COR-L47 (cell line): Measurements from ENCODE around the gene SLC37A2.
A peak's percentile ranks its signal among the peaks of the same experiment; 100 is the strongest.

Source experiments
- DNase-seq: peaks from one replicate; lab custom pipeline; 2025; lab: John Stamatoyannopoulos, UW

The SLC37A2 gene

DNA sequence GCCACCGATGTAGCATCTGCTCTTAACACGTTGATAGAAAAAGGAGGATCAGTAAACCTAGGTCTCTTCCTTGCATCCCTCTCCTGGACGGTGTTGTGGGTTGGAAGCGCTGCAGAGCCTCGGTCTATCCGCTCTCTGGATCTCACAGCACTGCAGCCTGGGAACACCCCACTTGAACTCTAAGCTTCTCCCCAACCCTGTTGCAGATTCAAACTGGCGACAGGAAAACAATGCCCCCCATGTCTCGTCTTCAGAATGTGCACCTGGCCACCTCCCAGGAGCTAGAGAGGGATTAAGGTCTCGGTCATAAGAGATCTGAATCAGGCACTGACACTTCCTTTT is 47.9 kb downstream of the SLC37A2 start:
- DNase-seq: no peak

DNA sequence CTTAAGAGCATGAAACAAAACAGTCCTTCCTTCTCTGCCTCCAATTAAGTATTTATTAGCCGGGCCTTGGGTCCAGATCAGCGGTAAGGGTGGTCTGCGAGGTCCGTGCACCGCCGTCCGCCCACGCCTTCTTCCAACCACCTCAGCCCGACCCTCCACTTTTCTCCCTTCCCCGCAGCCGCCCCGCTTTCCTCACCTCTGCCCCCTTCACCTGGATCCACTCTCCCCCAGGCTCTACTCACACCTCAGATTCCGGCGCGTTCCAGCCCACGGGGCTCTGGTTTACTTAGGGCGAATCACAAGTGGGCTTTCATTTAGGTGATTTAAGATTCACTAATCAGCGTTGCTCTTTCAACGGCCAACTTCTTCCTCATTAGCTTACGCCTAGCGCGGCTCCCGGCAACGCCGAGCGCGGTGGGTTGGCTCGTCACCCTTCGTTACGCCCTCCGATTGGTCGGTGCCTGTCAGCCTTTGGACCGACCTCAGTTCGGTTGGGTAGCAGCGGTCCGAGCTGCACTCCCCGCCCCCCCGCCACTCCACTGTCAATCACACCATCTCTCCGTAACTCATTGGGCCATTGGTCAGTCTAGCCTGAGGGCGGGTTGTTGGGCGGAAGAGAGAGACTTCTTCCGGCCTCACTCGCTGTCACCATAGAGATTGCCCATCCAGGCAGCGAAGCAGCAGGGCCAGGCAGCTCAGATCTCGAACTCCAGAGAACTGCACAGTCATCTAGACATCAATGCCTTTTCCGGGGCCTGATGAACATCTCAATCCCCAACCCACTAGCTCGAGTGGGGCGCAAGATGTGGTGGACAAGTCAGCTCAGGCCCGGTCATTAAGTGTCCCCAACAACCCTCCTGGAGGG is 48.5 kb downstream of the SLC37A2 start, which contains the start of gene TMEM218:
Gene TMEM218 (minus strand): TSS at position 284 of the 865 bp plus-strand sequence. CDS start 9,385 bp downstream, outside the sequence.
- DNase-seq: peak; percentile 98

DNA sequence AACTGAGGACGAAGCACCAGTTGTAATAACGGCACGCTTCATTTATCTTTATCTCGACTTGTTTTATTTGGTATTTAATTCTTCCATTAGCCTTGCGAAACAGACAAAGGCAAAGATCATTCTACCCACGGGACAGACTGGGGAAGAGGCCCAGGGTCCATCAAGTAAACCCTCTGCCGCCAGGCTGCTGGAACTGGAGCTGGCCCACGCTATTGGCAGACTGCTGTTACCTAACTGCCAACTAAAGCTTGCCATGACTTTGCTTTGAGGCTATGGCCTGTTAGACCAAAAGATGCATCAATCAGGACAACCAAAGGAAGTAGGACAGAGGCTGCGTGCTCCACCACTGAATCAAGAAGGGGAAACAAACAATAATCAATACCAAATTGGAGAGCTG is 49.1 kb downstream of the SLC37A2 start:
- no peak for DNase-seq

DNA sequence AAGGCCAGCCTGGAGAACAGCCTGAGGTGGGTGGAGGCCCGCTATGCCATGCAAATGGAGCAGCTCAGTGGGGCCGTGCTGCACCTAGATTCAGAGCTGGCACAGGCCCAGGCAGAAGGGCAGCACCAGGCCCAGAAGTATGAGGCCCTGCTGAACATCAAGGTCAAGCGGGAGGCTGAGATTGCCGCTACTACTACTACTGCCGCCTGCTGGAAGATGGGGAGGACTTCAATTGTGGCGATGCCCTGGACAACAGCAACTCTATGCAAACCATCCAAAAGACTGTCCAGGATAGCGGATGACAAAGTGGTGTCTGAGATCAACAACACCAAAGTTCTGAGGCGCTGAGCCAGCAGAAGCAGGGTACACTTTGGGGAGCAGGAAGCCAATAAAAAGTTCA is 51.4 kb downstream of the SLC37A2 start:
- no peak for DNase-seq

DNA sequence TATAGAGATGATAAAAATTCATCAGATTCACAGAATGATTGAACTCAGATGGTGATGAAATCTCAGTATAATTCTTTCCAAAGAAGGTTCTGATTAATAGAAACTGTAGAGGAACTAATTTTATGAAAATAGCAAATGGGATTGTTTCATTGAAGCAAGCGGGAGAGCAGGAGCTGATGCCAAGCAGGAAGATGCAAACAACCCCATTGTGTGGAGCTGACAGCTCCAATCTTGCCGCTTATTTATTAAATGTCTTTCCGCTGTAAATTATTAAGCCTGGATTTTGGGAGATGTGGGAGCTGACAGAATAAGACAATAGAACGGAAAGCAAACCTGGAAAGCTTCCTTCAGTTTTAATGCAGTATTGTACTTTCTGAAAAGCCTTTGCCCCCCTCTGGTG is 54.3 kb downstream of the SLC37A2 start:
- DNase-seq: no peak

DNA sequence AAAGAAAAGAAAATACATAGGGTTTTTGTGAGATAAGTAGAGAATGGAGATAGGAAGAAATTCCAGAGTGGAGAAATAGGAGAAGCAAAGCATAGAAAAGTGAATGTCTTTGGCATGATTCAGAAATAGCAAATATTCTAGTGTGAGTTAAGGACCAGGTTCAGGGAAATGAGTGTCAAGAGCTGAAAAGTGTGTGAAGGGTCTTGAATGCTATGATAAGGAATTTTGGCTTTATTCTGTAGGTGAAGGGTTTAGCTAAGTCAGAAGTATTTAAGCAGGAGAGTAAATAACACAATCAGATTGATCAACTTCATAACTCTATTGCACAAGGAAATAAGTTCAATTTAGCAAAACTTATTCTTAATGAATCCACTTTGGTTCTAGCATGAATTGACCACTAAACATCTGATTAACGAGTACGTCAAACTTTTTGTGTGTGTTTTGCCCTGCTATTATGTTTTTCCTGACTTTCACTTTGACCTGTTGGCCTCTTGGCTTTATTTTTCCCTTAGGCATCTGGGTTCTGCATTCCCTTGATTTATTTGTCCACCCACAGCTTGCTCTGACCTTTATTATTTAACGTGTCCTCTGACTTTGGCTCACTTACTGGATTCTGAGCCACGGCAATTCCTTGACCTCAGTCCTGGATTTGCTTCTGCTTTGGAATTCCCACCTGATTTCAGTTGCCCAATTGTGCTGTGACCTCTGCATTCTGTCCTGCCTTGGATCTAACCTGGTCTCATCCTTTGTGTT is 60.3 kb downstream of the SLC37A2 start:
- DNase-seq: no peak

DNA sequence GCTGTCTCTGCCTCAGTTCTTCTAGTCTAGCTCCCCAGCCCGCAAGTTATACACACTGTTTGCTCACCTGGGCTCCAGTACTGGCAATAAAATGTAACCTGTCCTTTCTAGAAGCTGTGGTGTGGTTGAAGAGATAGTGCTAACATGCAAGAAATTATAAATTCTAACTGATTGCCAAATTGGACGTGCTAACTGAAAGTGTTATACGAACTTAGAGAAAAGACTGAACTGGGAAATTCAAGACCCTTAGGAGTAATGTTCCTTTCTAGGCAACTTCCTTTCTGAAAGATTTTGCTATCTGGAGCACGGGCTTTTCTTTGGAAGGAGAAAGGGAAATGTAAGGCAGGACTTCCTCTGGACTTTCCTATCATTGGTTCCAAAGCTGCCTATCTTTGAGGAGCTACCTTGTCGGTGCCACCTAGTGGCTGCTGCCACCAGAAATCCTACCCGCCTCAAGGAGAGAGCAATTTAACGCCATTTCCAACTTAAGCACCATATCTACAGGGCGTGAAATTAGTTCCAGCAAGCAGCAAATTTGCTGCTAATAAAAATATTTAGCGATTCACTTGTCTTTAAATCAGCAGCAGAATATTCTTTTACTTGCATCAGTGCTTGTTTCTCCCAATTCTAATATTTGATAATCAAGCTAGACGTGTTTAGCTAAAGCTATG is 61.0 kb downstream of the SLC37A2 start:
- DNase-seq: peak; percentile 67

DNA sequence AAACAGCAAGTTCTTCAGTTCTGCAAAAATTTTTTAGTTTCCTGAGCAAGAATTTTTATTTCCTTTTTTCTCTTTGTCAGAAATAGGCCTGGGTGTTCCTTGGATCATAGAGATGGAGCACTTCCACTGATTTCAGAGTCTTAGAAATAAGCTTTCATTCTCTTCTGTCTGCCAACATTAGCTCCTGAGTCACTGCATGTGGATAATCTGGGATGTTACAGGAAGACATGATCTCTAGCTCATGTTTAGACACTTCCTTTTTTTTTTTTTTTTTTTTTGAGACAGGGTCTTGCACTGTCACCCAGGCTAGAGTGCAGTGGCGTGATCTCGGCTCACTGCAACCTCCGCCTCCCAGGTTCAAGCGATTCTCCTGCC is 61.5 kb downstream of the SLC37A2 start:
- DNase-seq: no peak

DNA sequence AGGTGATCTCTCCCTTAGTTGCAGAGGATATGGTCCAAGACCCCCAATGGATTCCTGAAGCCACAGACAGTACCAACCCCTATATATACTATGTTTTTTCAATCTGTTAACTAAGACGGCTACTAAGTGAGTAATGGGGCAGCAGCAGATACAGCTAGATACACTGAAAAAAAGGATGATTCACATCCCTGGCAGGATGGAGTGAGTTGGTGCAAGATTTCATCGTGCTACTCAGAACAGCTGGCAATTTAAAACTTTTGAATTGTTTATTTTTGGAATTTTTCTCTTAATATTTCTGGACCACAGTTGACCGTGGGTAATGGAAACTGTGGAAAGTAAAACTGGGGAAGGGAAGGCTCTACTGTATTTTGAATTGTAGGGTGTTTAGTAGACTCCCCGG is 65.3 kb downstream of the SLC37A2 start:
- DNase-seq: no peak

DNA sequence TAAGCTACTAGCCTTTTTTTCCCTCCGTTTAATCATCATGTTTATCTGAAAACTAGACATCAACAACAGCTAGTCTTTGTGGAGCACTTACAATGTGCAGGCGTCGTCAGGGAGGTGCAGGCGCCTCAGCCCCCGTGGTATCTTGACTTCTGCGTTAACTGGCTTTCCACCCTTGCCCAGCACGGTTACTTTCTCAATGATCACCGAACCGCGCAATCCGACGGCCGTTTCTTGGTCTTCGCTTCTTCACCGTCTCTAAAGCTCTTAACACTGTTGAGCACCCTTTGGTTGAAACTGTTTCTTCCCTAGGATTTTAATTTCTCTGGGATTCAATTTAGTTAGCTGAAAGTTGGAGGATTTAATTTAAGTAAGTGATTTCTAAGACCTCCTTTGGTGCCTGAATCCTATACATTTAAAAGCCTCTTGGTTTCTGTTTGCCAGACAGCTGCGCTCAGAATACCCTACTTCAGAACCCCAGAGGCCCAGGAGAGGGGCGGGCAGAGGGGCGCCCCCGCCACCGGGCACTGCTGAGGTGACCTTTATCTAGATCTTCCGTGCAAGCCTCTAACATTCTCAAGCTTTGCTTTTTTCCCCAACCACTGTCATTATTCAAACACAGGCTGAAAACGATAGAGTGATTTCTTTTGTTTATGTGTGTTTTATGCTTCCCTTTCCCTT is 66.3 kb downstream of the SLC37A2 start:
- no peak for DNase-seq

DNA sequence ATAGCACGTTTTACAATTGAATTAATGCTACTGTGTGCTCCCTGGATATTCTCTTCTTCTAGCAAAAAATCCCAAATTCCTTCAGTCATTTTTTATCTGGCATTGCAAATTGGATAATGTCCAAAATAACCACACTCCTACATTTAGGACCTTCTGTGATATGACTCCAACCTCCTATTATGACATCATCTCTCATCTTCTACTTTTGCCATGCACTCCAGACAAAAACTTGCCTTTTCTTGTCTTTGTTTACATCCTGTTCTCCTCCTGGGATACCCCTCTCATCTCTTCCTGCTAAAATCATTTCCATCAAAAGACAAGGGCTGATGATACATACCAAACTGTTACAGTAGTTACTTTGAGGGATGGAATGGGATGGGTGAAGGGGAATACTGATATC is 69.0 kb downstream of the SLC37A2 start:
- DNase-seq: no peak

DNA sequence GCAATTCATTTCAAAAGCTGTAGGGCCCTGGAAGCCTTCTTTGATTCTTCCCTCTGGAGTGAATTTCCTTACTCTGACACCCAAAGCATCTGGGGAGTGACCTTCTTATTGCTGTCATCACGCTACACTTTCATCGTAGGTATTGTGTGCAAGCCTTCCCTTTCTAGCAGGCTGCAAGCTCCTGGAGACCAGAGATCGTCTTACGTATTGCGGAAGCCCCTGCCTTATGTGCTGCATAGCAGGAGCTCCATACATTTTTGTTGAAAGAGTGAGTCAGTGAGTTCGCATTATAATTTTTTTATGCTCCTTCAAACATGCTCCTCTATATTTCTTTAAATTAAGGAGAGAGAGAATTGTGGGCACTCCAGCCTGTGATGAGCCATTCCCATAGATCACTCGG is 69.5 kb downstream of the SLC37A2 start:
- DNase-seq: no peak

DNA sequence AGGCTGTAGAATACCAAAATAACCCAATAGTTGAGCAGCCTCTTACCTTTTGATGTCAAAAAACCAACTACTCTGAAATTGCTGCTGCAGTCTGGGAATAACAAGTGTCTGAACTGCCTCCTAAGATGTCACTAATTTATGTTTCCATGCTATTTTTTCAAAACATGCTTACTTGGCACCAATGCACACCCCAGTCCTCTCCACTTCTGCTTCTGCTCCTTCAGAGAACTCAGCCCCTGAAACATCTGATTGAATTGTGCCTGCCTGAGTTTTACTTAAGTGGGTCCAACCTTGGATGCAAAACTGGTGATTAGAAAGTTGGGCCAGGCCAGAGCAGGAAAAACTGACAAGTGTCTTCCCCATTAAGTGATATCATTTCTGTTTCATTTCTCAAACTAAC is 72.9 kb downstream of the SLC37A2 start:
- no peak for DNase-seq

DNA sequence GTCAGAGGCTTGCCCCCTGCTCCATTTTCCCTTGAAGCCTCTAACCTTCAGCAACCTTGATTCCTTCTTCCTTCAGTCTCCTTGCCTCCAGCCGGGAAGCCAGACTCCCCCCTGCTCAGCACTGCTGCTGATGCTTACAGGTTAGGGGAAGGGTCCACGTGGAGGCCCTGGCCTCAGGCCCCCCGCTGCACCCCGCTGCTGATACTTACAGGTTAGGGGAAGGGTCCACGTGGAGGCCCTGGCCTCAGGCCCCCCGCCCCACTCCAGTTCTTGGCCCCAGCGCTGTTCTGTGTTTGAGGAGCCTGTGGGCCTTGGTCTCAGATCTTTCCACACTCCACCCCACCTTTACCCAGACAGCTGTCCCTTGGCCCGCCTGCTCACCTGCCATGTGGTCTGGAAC is 75.9 kb downstream of the SLC37A2 start:
- no peak for DNase-seq

DNA sequence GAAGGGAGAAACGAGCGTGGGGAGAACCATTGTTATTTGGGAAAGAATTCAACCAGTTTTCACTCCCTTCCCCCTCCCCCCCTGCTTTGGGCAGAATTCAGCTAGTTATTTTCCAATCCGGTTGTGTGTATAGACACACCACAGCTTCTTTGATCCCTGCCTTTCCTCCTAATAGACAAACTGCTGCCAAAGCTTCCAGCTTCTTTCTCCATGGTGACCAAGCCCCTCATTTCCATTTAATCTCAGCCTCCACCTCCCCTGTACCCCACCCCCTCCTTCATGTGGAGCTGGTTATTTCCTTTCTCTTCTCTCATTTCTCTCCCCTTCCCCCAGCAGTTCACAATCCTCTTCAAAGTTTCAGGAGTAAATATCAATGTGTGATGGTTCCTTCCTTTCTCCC is 76.7 kb downstream of the SLC37A2 start:
- DNase-seq: no peak
